HEK293 (cell line): ENCODE measurements around the gene CDK5R1.

Experiments
- CTCF ChIA-PET: fragments of 350-600 bp; formaldehyde crosslinking; extraction: SDS; loops from one replicate; lab custom pipeline; 2021; ENCODE audit warnings: antibody characterized with exemption; lab: Yijun Ruan, JAX
- POLR2A ChIA-PET: fragments of 300-600 bp; formaldehyde crosslinking; extraction: SDS; loops from one replicate; lab custom pipeline; 2020; ENCODE audit warnings: antibody characterized with exemption, inconsistent platforms; lab: Yijun Ruan, JAX
- H3K27ac ChIP-seq: fragments of 200-500 bp; sonication (Bioruptor generic); 2 replicates; pipeline ENCODE4 v1.5.1; 2014; ENCODE audit warnings: low read depth, low read length, control low read depth, inconsistent platforms; ENCODE audit errors: extremely low read depth
- H3K36me3 ChIP-seq, 2 experiments: fragments of 200-500 bp in 1 of 2; sonication (Bioruptor generic) in 1 of 2; 1 replicate in 1 of 2; 2 replicates in 1 of 2; pipeline ENCODE4 v1.5.1; 2014 to 2017; ENCODE audit warnings: inconsistent platforms in 2 of 2, low read length in 2 of 2; ENCODE audit not compliant: control insufficient read depth in 2 of 2, insufficient read depth in 1 of 2
- H3K4me1 ChIP-seq: fragments of 200-500 bp; sonication (Bioruptor generic); 2 replicates; pipeline ENCODE4 v1.5.1; 2014; ENCODE audit warnings: mild to moderate bottlenecking, low read length, inconsistent platforms; ENCODE audit not compliant: control insufficient read depth, insufficient read depth
- H3K4me3 ChIP-seq: 2 replicates; pipeline ENCODE4 v1.5.1; 2011; ENCODE audit warnings: low read depth, mild to moderate bottlenecking, control low read depth, low read length, moderate library complexity
- H3K9me3 ChIP-seq: fragments of 200-500 bp; sonication (Bioruptor generic); 2 replicates; pipeline ENCODE4 v1.5.1; 2014; ENCODE audit warnings: low read depth, low read length, inconsistent platforms; ENCODE audit not compliant: control insufficient read depth, insufficient read depth
- KLF16 ChIP-seq: fragments of 450-650 bp; formaldehyde crosslinking; IDR thresholded peaks from 2 replicates; pipeline ENCODE4 v1.5.1; 2017; ENCODE audit warnings: missing biosample characterization, missing genetic modification characterization
- RBAK ChIP-seq: fragments of 450-650 bp; formaldehyde crosslinking; IDR thresholded peaks from 2 replicates; pipeline ENCODE4 v1.5.1; 2016; ENCODE audit warnings: missing biosample characterization, missing genetic modification characterization
- TCF7L2 ChIP-seq: IDR thresholded peaks from 2 replicates; pipeline ENCODE4 v1.6.1; 2011; ENCODE audit warnings: low read depth, mild to moderate bottlenecking, inconsistent platforms, low read length, moderate library complexity, borderline replicate concordance
- ZNF121 ChIP-seq: fragments of 450-650 bp; formaldehyde crosslinking; IDR thresholded peaks from 2 replicates; pipeline ENCODE4 v1.5.1; 2016; ENCODE audit warnings: missing biosample characterization, missing genetic modification characterization
- ZNF19 ChIP-seq: fragments of 450-650 bp; formaldehyde crosslinking; IDR thresholded peaks from 2 replicates; pipeline ENCODE4; 2016; ENCODE audit warnings: missing biosample characterization, missing genetic modification characterization, low read depth
- ZNF202 ChIP-seq: fragments of 450-650 bp; formaldehyde crosslinking; IDR thresholded peaks from 2 replicates; pipeline ENCODE4 v1.5.1; 2016; ENCODE audit warnings: missing biosample characterization, missing genetic modification characterization, borderline replicate concordance
- ZNF23 ChIP-seq: fragments of 450-650 bp; formaldehyde crosslinking; IDR thresholded peaks from 2 replicates; pipeline ENCODE4 v1.5.1; 2016; ENCODE audit warnings: missing biosample characterization, missing genetic modification characterization, borderline replicate concordance
- ZNF416 ChIP-seq: fragments of 450-650 bp; formaldehyde crosslinking; IDR thresholded peaks from 2 replicates; pipeline ENCODE4 v1.5.1; 2016; ENCODE audit warnings: missing biosample characterization, missing genetic modification characterization
- ZNF555 ChIP-seq: fragments of 450-650 bp; formaldehyde crosslinking; conservative IDR thresholded peaks from 2 replicates; pipeline ENCODE4 v1.5.1; 2017; ENCODE audit warnings: missing biosample characterization, mild to moderate bottlenecking, missing genetic modification characterization, inconsistent platforms
- ZNF664 ChIP-seq: fragments of 450-650 bp; formaldehyde crosslinking; IDR thresholded peaks from 2 replicates; pipeline ENCODE4 v1.5.1; 2016; ENCODE audit warnings: missing biosample characterization, missing genetic modification characterization
- ZNF76 ChIP-seq: fragments of 450-650 bp; formaldehyde crosslinking; IDR thresholded peaks from 2 replicates; pipeline ENCODE4; 2016; ENCODE audit warnings: low read depth, missing biosample characterization, missing genetic modification characterization, borderline replicate concordance
- TF ChIP-seq, protein P1 (sequence below): fragments of 450-650 bp; formaldehyde crosslinking; conservative IDR thresholded peaks from 2 replicates; pipeline ENCODE4 v1.5.1; 2016; ENCODE audit warnings: low read depth, missing biosample characterization, missing genetic modification characterization
- TF ChIP-seq, protein P2 (sequence below): fragments of 450-650 bp; formaldehyde crosslinking; IDR thresholded peaks from 2 replicates; pipeline ENCODE4 v1.5.1; 2016; ENCODE audit warnings: missing biosample characterization, missing genetic modification characterization
- TF ChIP-seq, protein P3 (sequence below): fragments of 450-650 bp; formaldehyde crosslinking; IDR thresholded peaks from 2 replicates; pipeline ENCODE4 v1.5.0; 2017; ENCODE audit warnings: missing biosample characterization, missing genetic modification characterization, borderline replicate concordance
- TF ChIP-seq, protein P4 (sequence below): fragments of 450-650 bp; formaldehyde crosslinking; IDR thresholded peaks from 2 replicates; pipeline ENCODE4 v1.5.1; 2016; ENCODE audit warnings: missing biosample characterization, missing genetic modification characterization
- TF ChIP-seq, protein P5 (sequence below): fragments of 450-650 bp; formaldehyde crosslinking; IDR thresholded peaks from 2 replicates; pipeline ENCODE4 v1.5.1; 2016; ENCODE audit warnings: missing biosample characterization, missing genetic modification characterization

The CDK5R1 gene

DNA sequence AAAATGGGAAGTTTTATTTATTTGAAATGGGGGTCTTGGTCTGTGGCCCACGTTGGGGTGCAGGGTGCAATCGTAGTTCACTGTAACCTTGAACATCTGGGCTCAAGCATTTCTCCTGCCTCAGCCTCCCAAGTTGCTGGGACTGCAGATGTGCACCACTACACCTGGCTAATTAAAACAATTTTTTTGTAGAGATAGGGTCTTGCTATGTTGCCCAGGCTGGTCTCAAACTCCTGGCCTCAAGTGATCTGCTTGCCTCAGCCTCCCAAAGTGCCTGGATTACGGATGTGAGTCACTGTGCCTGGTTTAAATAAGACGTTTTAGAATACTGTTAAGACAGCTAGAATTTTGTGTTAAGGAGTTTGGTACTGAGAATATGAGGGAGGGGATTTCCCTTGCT is 26.7 kb upstream of the CDK5R1 start:
- POLR2A ChIA-PET: interaction anchor here (1.6 kb wide), 1 partner anchor 16 kb away, joined by 4 read pairs; the partner anchor contains the start of gene PSMD11
- CTCF ChIA-PET: interaction anchor here (0.6 to 8.6 kb wide), 4 partner anchors 8 to 320 kb away, joined by 3 to 198 read pairs (median 38); partner anchors contain the start of gene PSMD11

DNA sequence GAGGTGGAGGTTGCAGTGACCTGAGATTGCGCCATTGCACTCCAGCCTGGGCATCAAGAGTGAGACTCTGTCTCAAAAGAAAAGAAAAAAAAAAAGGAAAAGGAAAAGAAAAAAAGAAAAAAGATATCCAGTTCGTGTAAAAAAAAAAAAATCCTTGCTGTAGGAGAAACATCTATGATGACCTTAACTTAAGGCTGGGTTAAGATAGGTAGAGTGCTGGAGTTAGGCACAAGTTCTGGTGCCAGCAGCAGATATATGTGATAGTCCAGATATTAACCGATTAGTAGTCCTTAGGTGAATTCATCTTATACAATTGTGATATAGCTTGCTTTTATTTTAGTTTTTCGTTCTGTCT is 25.3 kb upstream of the CDK5R1 start:
- no peak overlapping the region for H3K27ac ChIP-seq
- H3K36me3 ChIP-seq: peaks cover 87 to 92% of the 10 kb centered on the region in 2 experiments
- ChIA-PET POLR2A (no interaction called here), CTCF (interaction anchor here (0.6 to 8.6 kb wide), 53 partner anchors 8 to 738 kb away, joined by 3 to 198 read pairs (median 4); partner anchors contain the start of gene PSMD11)
- H3K4me3 ChIP-seq: no peak overlapping the region
- H3K9me3 ChIP-seq: no peaks in the 10 kb centered on the region
- H3K4me1 ChIP-seq: no peaks in the 10 kb centered on the region
- TF ChIP-seq ZNF416 (tag by site-specific recombination): no peak
- TF ChIP-seq ZNF23 (tag by site-specific recombination): no peak
- TF ChIP-seq ZNF19 (tag by site-specific recombination): no peak
- TF ChIP-seq, protein P1, sequence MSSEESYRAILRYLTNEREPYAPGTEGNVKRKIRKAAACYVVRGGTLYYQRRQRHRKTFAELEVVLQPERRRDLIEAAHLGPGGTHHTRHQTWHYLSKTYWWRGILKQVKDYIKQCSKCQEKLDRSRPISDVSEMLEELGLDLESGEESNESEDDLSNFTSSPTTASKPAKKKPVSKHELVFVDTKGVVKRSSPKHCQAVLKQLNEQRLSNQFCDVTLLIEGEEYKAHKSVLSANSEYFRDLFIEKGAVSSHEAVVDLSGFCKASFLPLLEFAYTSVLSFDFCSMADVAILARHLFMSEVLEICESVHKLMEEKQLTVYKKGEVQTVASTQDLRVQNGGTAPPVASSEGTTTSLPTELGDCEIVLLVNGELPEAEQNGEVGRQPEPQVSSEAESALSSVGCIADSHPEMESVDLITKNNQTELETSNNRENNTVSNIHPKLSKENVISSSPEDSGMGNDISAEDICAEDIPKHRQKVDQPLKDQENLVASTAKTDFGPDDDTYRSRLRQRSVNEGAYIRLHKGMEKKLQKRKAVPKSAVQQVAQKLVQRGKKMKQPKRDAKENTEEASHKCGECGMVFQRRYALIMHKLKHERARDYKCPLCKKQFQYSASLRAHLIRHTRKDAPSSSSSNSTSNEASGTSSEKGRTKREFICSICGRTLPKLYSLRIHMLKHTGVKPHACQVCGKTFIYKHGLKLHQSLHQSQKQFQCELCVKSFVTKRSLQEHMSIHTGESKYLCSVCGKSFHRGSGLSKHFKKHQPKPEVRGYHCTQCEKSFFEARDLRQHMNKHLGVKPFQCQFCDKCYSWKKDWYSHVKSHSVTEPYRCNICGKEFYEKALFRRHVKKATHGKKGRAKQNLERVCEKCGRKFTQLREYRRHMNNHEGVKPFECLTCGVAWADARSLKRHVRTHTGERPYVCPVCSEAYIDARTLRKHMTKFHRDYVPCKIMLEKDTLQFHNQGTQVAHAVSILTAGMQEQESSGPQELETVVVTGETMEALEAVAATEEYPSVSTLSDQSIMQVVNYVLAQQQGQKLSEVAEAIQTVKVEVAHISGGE (tag by site-specific recombination): no peak
- TF ChIP-seq KLF16 (tag by site-specific recombination): no peak
- no peak for TF ChIP-seq ZNF202 (tag by site-specific recombination)
- TF ChIP-seq, protein P2, sequence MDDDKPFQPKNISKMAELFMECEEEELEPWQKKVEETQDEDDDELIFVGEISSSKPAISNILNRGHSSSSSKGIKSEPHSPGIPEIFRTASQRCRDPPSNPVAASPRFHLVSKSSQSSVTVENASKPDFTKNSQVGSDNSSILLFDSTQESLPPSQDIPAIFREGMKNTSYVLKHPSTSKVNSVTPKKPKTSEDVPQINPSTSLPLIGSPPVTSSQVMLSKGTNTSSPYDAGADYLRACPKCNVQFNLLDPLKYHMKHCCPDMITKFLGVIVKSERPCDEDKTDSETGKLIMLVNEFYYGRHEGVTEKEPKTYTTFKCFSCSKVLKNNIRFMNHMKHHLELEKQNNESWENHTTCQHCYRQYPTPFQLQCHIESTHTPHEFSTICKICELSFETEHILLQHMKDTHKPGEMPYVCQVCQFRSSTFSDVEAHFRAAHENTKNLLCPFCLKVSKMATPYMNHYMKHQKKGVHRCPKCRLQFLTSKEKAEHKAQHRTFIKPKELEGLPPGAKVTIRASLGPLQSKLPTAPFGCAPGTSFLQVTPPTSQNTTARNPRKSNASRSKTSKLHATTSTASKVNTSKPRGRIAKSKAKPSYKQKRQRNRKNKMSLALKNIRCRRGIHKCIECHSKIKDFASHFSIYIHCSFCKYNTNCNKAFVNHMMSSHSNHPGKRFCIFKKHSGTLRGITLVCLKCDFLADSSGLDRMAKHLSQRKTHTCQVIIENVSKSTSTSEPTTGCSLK (tag by site-specific recombination): no peak
- TF ChIP-seq, protein P3, sequence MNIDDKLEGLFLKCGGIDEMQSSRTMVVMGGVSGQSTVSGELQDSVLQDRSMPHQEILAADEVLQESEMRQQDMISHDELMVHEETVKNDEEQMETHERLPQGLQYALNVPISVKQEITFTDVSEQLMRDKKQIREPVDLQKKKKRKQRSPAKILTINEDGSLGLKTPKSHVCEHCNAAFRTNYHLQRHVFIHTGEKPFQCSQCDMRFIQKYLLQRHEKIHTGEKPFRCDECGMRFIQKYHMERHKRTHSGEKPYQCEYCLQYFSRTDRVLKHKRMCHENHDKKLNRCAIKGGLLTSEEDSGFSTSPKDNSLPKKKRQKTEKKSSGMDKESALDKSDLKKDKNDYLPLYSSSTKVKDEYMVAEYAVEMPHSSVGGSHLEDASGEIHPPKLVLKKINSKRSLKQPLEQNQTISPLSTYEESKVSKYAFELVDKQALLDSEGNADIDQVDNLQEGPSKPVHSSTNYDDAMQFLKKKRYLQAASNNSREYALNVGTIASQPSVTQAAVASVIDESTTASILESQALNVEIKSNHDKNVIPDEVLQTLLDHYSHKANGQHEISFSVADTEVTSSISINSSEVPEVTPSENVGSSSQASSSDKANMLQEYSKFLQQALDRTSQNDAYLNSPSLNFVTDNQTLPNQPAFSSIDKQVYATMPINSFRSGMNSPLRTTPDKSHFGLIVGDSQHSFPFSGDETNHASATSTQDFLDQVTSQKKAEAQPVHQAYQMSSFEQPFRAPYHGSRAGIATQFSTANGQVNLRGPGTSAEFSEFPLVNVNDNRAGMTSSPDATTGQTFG (tag by site-specific recombination): no peak
- no peak for TF ChIP-seq ZNF555 (tag by site-specific recombination)
- TF ChIP-seq, protein P4, sequence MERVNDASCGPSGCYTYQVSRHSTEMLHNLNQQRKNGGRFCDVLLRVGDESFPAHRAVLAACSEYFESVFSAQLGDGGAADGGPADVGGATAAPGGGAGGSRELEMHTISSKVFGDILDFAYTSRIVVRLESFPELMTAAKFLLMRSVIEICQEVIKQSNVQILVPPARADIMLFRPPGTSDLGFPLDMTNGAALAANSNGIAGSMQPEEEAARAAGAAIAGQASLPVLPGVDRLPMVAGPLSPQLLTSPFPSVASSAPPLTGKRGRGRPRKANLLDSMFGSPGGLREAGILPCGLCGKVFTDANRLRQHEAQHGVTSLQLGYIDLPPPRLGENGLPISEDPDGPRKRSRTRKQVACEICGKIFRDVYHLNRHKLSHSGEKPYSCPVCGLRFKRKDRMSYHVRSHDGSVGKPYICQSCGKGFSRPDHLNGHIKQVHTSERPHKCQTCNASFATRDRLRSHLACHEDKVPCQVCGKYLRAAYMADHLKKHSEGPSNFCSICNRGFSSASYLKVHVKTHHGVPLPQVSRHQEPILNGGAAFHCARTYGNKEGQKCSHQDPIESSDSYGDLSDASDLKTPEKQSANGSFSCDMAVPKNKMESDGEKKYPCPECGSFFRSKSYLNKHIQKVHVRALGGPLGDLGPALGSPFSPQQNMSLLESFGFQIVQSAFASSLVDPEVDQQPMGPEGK: no peak
- TF ChIP-seq RBAK (tag by site-specific recombination): no peak
- TF ChIP-seq ZNF664: no peak
- no peak for TF ChIP-seq ZNF76 (tag by site-specific recombination)
- TF ChIP-seq, protein P5, sequence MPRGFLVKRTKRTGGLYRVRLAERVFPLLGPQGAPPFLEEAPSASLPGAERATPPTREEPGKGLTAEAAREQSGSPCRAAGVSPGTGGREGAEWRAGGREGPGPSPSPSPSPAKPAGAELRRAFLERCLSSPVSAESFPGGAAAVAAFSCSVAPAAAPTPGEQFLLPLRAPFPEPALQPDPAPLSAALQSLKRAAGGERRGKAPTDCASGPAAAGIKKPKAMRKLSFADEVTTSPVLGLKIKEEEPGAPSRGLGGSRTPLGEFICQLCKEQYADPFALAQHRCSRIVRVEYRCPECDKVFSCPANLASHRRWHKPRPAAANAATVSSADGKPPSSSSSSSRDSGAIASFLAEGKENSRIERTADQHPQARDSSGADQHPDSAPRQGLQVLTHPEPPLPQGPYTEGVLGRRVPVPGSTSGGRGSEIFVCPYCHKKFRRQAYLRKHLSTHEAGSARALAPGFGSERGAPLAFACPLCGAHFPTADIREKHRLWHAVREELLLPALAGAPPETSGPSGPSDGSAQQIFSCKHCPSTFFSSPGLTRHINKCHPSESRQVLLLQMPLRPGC (tag by site-specific recombination): no peak
- TF ChIP-seq, all 188 proteins: peak for 0

More for the DNA sequence above, 26.7 kb upstream of the CDK5R1 start:
- TF ChIP-seq TCF7L2 (no peak), ZNF121 (tag by site-specific recombination) (peak; percentile 91)
- Histone ChIP-seq H3K9me3 (no peaks in the 10 kb centered on the region), H3K27ac (no peak overlapping the region; the same call in 1 of the 2 replicates), H3K4me1 (no peaks in the 10 kb centered on the region), H3K4me3 (no peak overlapping the region), H3K36me3 (peaks cover 84 to 93% of the 10 kb centered on the region in 2 experiments)
